HG02885 (cell line): ENCODE results near the gene NANOS2.
"Not testable (repeated sequence)": the region's sequence is repeated elsewhere in the genome, so short reads cannot be mapped to it uniquely, and the experiment has no call there.

Experiments used
- ATAC-seq: cut with Tn5 transposase; IDR thresholded peaks from one replicate; pipeline ENCODE4 v1.9.1; 2021; ENCODE audit warnings: mild to moderate bottlenecking; ENCODE audit not compliant: unreplicated experiment, poor library complexity

Gene NANOS2

GRCh38 chr19:45897261-45897812 lies 17.2 kb downstream of the NANOS2 start:
- no peak for ATAC-seq

DNA sequence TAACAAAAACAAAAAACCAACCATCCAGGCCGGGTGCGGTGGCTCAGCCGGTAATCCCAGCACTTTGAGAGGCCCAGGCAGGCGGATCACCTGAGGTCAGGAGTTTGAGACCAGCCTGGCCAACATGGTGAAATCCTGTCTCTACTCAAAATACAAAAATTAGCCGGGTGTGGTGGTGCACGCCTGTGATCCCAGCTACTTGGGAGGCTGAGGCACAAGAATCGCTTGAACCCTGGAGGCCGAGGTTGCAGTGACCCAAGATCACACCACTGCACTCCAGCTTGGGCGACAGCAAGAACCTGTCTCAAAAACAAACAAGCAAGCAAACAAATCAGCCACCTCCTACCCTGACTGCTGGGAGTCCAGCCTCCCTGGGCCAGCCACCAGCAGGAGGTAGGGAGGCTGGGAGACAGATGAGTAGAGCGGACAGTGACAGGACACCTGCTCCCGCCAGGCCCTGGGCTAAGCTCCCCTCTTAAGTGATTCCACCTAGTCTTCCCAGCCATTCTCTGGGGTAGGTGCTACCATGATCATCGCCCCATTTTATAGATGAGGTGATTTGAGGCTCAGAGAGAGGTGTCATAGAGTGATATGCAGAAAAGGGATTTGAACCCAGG lies 18.5 kb downstream of the NANOS2 start:
- ATAC-seq: not testable (repeated sequence)

DNA sequence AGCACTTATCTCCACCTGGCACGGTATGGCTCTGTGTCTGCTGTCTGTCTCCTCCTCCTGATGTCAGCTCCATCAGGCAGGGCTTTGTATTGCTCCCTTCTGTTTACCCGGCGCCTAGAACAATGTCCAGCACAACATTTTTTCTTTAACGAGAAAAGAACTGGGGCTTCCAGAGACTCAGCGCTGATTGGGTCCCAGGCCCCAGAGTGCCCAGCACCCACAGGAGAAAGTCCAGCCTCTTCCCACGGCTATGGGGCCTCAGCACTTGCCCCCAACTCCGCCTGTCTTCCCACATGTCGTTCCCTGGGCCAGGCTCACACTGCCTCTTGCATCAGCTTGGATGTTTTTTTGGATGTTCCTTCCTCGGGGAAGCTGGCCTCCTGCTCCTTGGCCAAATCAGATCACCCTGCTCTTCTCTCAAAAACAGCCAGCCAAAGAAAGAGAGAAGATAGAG lies 19.0 kb downstream of the NANOS2 start:
- ATAC-seq: no peak

GRCh38 chr19:45890877-45891276 lies 23.7 kb downstream of the NANOS2 start:
- no peak for ATAC-seq

DNA sequence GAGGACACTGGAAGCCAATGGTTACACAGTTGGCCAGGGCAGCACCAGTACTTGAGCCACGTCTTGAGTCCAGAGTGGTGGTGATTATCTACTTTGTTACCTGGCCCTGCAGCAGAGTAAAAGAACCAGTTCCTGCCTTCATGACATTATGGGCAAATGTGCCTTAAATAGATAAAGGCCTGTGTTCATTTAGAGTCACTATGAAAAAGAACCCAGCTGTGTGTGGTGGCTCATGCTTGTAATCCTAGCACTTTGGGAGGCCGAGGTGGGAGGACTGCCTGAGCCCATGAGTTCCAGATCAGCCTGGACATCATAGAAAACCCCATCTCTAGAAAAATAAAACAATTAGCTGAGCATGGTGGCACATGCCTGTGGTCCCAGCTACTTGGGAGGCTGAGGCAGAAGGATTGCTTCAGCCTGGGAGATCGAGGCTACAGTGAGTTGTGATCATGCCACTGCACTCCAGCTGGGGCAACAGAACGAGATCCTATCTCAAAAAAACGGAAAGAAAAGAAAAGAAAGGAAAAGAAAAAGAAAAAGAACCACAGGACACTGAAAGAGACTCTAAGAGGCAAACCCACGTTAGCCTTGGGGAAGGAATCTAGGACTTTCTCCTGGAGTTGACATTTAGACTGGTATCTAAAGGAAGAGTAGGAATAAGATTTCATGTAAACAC lies 25.2 kb downstream of the NANOS2 start:
- ATAC-seq: no peak

DNA sequence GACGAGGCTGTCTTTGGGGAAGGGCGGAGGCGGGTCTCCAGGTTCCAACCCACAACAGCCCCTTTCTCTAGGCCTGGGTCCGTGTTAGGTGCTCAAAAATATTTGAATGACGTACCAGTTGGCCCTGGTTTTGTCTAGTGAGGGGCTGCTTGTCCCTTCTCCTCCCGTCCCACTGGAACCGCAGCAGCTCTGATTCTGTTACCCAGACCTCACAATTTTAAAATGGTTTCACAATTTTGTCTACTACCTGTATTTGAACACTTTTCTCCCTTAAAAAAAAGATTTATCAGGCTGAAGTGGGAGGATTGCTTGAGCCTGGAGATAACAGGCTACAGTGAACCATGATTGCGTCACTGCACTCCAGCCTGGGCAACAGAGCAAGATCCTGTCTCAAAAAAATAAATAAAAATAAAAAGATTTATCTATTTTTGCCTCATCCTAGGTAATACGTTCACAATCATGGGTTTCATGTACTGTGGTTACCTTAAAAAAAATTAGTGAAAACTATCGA lies 27.3 kb downstream of the NANOS2 start:
- ATAC-seq: no peak

GRCh38 chr19:45886427-45887199 lies 28.0 kb downstream of the NANOS2 start:
- ATAC-seq: peak; percentile 66

- ATAC-seq: peak; percentile 61
Measured at GRCh38 chr19:45885556-45886426, 28.8 kb downstream of the NANOS2 start, which contains the start of gene IRF2BP1. Gene IRF2BP1, minus strand, starts transcription at chr19:45886141. Its CDS starts 367 bp downstream, at chr19:45885774.

DNA sequence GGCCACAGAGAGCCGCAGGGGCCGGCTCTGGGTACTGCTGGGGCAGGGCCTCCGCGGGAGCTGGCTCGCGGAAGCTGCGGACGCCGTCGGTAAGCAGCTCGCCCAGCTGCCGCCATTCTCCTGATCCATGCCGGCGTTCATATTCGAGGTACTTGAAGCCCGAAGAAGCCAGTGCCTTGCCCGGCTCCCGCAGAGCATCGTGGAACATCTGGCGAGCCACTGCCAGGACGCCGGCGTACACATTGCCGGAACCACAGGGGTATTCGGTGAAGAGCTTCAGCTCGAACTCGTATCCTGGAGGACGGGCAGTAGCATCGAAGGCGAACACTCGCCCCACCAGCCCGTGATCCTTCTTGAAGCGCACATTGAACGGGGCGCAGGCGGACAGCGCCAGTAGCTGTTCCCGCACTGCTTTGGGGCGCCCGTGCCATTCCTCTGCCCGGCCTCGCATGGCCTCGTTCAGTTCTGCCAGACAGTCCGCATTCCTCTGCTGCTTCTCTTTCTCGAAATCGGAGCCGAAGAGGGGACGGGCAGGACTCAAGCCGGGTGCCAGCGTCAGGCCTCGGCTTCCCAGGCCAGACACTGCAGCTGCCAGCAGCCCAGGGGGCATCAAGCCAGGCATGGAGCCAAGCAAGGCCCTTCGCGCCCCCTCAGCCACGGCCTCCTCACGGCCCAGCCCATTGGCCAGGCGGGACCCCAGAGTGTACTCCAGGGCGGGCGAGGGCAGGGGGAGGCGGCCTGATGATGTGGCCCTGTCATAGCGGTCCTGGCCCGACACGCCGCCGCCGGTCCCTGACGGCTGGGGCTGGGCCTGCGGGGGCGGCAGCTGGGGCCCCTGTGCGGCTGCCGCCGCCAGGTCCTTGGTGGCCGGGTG lies 29.7 kb downstream of the NANOS2 start:
- peak; percentile 3 for ATAC-seq

DNA sequence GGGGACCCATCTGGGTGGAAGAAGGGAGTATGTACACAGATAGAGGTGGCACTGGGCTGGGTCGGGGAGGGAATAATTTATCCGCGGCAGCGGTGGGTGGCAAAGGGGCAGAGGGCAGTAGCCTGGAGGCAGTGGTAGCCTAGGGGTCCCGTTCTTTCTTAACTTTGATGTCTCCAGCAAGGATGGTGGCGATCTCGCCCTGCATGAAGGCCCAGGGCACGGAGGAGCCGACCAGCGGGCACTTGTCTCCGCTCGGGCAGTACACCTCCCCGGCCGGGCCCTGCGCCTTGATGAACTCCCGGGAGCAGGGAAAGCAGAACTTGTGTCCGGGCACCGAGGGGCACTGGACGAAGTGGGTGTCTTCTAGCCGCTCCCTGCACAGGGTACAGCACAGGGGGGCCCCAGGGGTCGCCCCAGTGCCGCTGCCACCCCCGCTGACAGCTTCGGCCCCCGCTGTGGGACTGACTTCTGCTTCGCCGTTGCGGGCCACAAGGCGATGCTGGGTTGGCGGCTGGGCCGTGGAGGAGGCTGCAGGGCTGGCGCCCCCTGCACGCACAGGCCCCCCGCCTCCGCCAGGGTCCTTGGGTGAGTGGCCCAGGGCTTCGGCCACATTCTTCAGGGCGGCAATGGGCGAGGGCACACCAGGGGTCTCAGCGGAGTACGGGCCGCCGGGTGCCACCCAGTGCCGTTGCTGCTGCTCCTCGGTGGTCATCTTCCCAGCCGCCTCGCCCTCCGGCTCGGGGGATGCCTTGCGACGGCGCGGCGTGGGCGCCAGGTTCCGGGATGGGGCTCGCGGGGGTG lies 30.5 kb downstream of the NANOS2 start:
- no peak for ATAC-seq

GRCh38 chr19:45883586-45883880 lies 31.0 kb downstream of the NANOS2 start:
- ATAC-seq: no peak

- peak; percentile 33 for ATAC-seq
Measured at GRCh38 chr19:45882652-45883585, 31.7 kb downstream of the NANOS2 start.

GRCh38 chr19:45881909-45882528 lies 32.6 kb downstream of the NANOS2 start:
- ATAC-seq: no peak

DNA sequence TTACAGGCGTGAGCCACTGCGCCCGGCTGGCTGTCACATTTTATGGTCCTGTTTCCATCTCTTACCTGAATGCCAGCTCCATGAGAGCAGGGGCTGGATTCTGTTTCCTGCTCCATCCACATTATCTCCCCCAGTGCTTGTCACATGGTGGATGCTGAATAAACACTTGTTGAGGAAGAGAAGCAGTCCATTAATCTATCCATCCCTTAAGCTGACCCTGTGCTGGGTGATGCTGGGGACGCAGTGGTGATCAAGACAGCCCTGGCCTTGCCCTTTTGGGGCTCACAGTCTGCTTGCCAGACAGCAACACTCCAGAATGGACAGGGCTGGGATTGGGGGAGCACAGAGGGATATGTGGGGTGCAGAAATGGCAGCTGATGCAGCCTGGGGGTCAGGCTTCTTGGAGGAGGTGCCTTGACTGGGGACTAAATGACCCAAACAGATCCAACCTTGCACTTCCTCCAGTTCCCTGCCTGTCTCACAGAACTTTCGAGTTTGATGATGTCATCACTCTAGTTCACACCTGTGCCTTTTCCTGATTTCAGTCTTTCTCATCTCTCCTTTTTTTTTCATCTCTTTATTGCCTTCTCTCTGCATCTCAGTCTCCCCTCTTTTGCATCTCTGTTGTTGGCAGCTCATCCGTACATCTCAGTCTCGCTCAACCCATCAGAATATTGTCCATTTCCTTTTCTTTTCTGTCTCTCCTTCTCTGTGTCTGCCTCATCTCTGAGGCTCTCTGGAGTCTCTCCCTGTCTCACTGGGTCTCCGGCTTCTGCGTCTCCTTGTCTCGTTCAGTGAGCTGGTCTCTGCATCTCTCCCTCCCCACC lies 33.3 kb downstream of the NANOS2 start:
- ATAC-seq: no peak

DNA sequence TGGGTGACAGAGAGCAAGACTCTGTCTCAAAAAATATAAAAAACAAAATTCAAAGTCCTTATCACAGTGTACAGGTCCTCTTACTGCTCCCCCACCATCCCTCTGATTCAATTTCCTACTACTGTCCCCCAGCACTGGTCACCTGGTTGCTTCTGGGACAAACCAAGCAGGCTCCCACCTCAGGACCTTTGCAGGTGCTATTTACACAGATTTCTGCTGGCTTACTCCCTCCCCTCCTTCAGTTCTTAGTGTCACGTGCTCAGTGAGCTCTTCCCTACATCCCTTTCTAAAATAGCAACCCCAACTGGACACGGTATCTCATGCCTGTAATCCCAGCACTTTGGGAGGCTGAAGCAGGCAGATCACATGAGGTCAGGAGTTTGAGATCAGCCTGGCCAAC lies 34.6 kb downstream of the NANOS2 start:
- ATAC-seq: no peak

GRCh38 chr19:45879055-45879454 lies 35.5 kb downstream of the NANOS2 start:
- ATAC-seq: no peak
